Trophoblast cell (in vitro differentiated cells and primary cell): Measurements from ENCODE around the gene SBNO2.

Experiments
- DNase-seq, 2 donors: peaks; one replicate each; pipeline ENCODE4 v3.0.0-alpha.2; 2016
- H2AFZ ChIP-seq: 2 replicates; pipeline ENCODE4 v1.6.1; 2013; ENCODE audit warnings: low read length, moderate library complexity, mild to moderate bottlenecking; ENCODE audit not compliant: insufficient read depth, poor library complexity
- H2AK5ac ChIP-seq: 2 replicates; pipeline ENCODE4 v1.6.1; 2013; ENCODE audit warnings: mild to moderate bottlenecking, low read length
- H2BK120ac ChIP-seq: 2 replicates; pipeline ENCODE4 v1.6.1; 2013; ENCODE audit warnings: low read length, mild to moderate bottlenecking, moderate library complexity; ENCODE audit not compliant: insufficient read depth, poor library complexity
- H2BK12ac ChIP-seq: 2 replicates; pipeline ENCODE4 v1.6.1; 2013; ENCODE audit warnings: mild to moderate bottlenecking, low read length, moderate library complexity
- H2BK5ac ChIP-seq: 2 replicates; pipeline ENCODE4 v1.6.1; 2013; ENCODE audit warnings: low read length, low read depth, moderate library complexity, mild to moderate bottlenecking; ENCODE audit not compliant: poor library complexity
- H3K14ac ChIP-seq: 2 replicates; pipeline ENCODE4 v1.6.1; 2013; ENCODE audit warnings: mild to moderate bottlenecking, low read length
- H3K18ac ChIP-seq: 2 replicates; pipeline ENCODE4 v1.6.1; 2013; ENCODE audit warnings: mild to moderate bottlenecking, low read length
- H3K23ac ChIP-seq: 2 replicates; pipeline ENCODE4 v1.6.1; 2013; ENCODE audit warnings: low read length
- H3K27ac ChIP-seq: 2 replicates; pipeline ENCODE4 v1.5.1; 2013; ENCODE audit warnings: low read depth, mild to moderate bottlenecking, inconsistent platforms, low read length, moderate library complexity
- H3K27me3 ChIP-seq: 2 replicates; pipeline ENCODE4 v1.6.1; 2013; ENCODE audit warnings: inconsistent platforms, mild to moderate bottlenecking, low read length, moderate library complexity; ENCODE audit not compliant: insufficient read depth
- H3K36me3 ChIP-seq, 2 experiments: 1 replicate in 1 of 2; 2 replicates in 1 of 2; pipeline ENCODE4 v1.6.1; 2013; ENCODE audit warnings: low read length in 2 of 2, mild to moderate bottlenecking in 2 of 2, moderate library complexity in 1 of 2; ENCODE audit not compliant: insufficient read depth in 2 of 2, control insufficient read depth in 1 of 2
- H3K4ac ChIP-seq: 2 replicates; pipeline ENCODE4 v1.6.1; 2013; ENCODE audit warnings: low read depth, mild to moderate bottlenecking, low read length, moderate library complexity
- H3K4me1 ChIP-seq, 2 experiments: 1 replicate in 1 of 2; 2 replicates in 1 of 2; pipeline ENCODE4 v1.6.1; 2013; ENCODE audit warnings: low read length in 2 of 2, mild to moderate bottlenecking in 2 of 2, moderate library complexity in 1 of 2; ENCODE audit not compliant: insufficient read depth in 2 of 2, control insufficient read depth in 1 of 2
- H3K4me2 ChIP-seq: 2 replicates; pipeline ENCODE4 v1.6.1; 2013; ENCODE audit warnings: inconsistent platforms, mild to moderate bottlenecking, low read length, moderate library complexity
- H3K4me3 ChIP-seq: 2 replicates; pipeline ENCODE4 v1.5.1; 2013; ENCODE audit warnings: mild to moderate bottlenecking, low read depth, low read length, inconsistent platforms
- H3K79me1 ChIP-seq: one replicate; pipeline ENCODE4 v1.6.1; 2013; ENCODE audit warnings: low read length
- H3K79me2 ChIP-seq: 2 replicates; pipeline ENCODE4 v1.6.1; 2013; ENCODE audit warnings: low read length, mild to moderate bottlenecking; ENCODE audit not compliant: control insufficient read depth, insufficient read depth, poor library complexity
- H3K9ac ChIP-seq: 2 replicates; pipeline ENCODE4 v1.6.1; 2013; ENCODE audit warnings: mild to moderate bottlenecking, low read length
- H3K9me3 ChIP-seq: 2 replicates; pipeline ENCODE4 v1.6.1; 2013; ENCODE audit warnings: low read depth, mild to moderate bottlenecking, control low read depth, inconsistent platforms, low read length; ENCODE audit not compliant: insufficient read depth
- H4K12ac ChIP-seq: 2 replicates; pipeline ENCODE4 v1.6.1; 2013; ENCODE audit warnings: low read depth, mild to moderate bottlenecking, low read length, moderate library complexity
- H4K8ac ChIP-seq: 2 replicates; pipeline ENCODE4 v1.6.1; 2013; ENCODE audit warnings: low read depth, mild to moderate bottlenecking, low read length, moderate library complexity
- H4K91ac ChIP-seq: one replicate; pipeline ENCODE4 v1.6.1; 2013; ENCODE audit warnings: low read depth, mild to moderate bottlenecking, low read length, moderate library complexity
- WGBS: extraction: QIAGEN DNeasy Blood & Tissue Kit; methylation state at CpG from one replicate; pipeline ENCODE4 v1.1.7; 2013; ENCODE audit warnings: missing lambda C conversion rate; ENCODE audit not compliant: insufficient read length, insufficient coverage; ENCODE audit errors: extremely low coverage; 5-methylcytosine and 5-hydroxymethylcytosine counted together

SBNO2 gene

GRCh38 chr19:1172353-1173158 lies 1.5 kb downstream of the SBNO2 start:
- Histone ChIP-seq H4K8ac (peak overlapping the region; percentile 48), H2BK120ac (peak overlapping the region; percentile 80), H2AK5ac (peak overlapping the region; percentile 88), H3K14ac (peak overlapping the region; percentile 89), H2BK5ac (peak overlapping the region; percentile 63), H3K9me3 (peaks cover 10% of the 10 kb centered on the region), H3K4ac (peak overlapping the region; percentile 97), H3K9ac (peak overlapping the region; percentile 28), H4K91ac (peak overlapping the region; percentile 93), H3K4me2 (peak overlapping the region; percentile 91), H3K4me1 (peaks cover 36 to 37% of the 10 kb centered on the region in 2 experiments), H3K4me3 (peak overlapping the region; percentile 87), H2BK12ac (no peak overlapping the region), H3K79me1 (peaks cover 16% of the 10 kb centered on the region), H3K23ac (no peak overlapping the region), H4K12ac (peak overlapping the region; percentile 87), H2AFZ (peak overlapping the region; percentile 56), H3K27ac (peak overlapping the region; percentile 37), H3K79me2 (peaks cover 28% of the 10 kb centered on the region), H3K18ac (peak overlapping the region; percentile 78), H3K27me3 (no peaks in the 10 kb centered on the region), H3K36me3 (peaks cover 3 to 11% of the 10 kb centered on the region in 2 experiments)
- peak; percentile 51 to 55 for DNase-seq
- WGBS = no CpG with 5 or more reads among the region's 36 CpGs

- Histone ChIP-seq H3K4me2 (no peak overlapping the region), H4K8ac (no peak overlapping the region)
- no CpG with 5 or more reads among the region's 15 CpGs for WGBS
Measured at GRCh38 chr19:1171755-1172352, 2.2 kb downstream of the SBNO2 start.

GRCh38 chr19:1170938-1171754 lies 2.9 kb downstream of the SBNO2 start:
- Histone ChIP-seq H3K79me2 (peaks cover 28% of the 10 kb centered on the region), H3K27ac (no peak overlapping the region), H4K91ac (no peak overlapping the region), H3K23ac (peak overlapping the region; percentile 94), H3K9me3 (peaks cover 10% of the 10 kb centered on the region), H2AK5ac (no peak overlapping the region), H2AFZ (no peak overlapping the region), H2BK120ac (no peak overlapping the region), H2BK12ac (no peak overlapping the region), H3K27me3 (no peaks in the 10 kb centered on the region), H3K4me1 (peaks cover 45 to 50% of the 10 kb centered on the region in 2 experiments), H3K4ac (peak overlapping the region; percentile 3), H3K79me1 (peaks cover 16% of the 10 kb centered on the region), H3K18ac (no peak overlapping the region), H3K14ac (no peak overlapping the region), H4K8ac (no peak overlapping the region), H2BK5ac (no peak overlapping the region), H3K9ac (no peak overlapping the region), H4K12ac (no peak overlapping the region), H3K36me3 (peaks cover 7 to 17% of the 10 kb centered on the region in 2 experiments), H3K4me3 (peak overlapping the region; percentile 63), H3K4me2 (no peak overlapping the region)
- 100% methylated on average over 3 of the region's 38 CpGs for WGBS
- DNase-seq = no peak

More at GRCh38 chr19:1171755-1172352, 2.2 kb downstream of the SBNO2 start:
- Histone ChIP-seq H3K14ac (peak overlapping the region; percentile 20), H3K4me3 (no peak overlapping the region), H3K79me2 (peaks cover 28% of the 10 kb centered on the region), H3K9ac (no peak overlapping the region), H2BK12ac (no peak overlapping the region), H2AK5ac (no peak overlapping the region), H3K23ac (no peak overlapping the region), H3K27ac (no peak overlapping the region), H2AFZ (peak overlapping the region; percentile 2), H3K27me3 (no peaks in the 10 kb centered on the region), H3K4me1 (peaks cover 43% of the 10 kb centered on the region in 2 experiments), H3K36me3 (peaks cover 7 to 14% of the 10 kb centered on the region in 2 experiments), H3K79me1 (peaks cover 16% of the 10 kb centered on the region), H3K18ac (no peak overlapping the region), H2BK5ac (no peak overlapping the region), H3K9me3 (peaks cover 10% of the 10 kb centered on the region), H3K4ac (peak overlapping the region; percentile 78), H4K12ac (no peak overlapping the region), H2BK120ac (no peak overlapping the region), H4K91ac (no peak overlapping the region)
- DNase-seq = no peak
